Inflammatory macrophage treated with lipopolysaccharide for 1 hour (primary cell): ENCODE data around the gene VPS13D.
"Not testable (repeated sequence)": the region's sequence is repeated elsewhere in the genome, so short reads cannot be mapped to it uniquely, and the experiment has no call there.

Experiments used
- DNase-seq, 2 donors: peaks; one replicate each; pipeline ENCODE4 v3.0.0-alpha.2; 2020 to 2022

Gene VPS13D

GRCh38 chr1:12499539-12500240 lies 269.9 kb downstream of the VPS13D start:
- DNase-seq: no peak

DNA sequence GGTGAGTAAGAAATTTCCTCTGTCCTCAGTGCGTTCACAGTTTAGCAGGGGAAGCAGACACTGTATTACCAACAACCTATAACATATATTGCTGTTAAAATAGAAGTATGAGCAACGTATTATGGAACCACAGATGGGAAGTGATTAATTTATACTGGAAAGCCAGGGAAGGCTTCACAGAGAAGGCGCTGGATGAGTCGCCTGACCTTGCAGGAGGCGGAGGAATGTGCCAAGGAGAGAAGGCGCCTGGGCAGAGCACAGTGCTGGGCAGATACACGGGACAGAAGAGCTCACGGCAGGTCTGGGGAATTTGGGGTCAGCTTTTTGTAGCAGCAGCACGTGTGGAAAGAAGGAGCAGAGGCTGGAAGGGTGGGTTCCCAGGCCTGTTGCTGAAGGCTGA lies 271.8 kb downstream of the VPS13D start:
- no peak for DNase-seq

GRCh38 chr1:12502336-12503109 lies 272.7 kb downstream of the VPS13D start:
- no peak for DNase-seq

DNA sequence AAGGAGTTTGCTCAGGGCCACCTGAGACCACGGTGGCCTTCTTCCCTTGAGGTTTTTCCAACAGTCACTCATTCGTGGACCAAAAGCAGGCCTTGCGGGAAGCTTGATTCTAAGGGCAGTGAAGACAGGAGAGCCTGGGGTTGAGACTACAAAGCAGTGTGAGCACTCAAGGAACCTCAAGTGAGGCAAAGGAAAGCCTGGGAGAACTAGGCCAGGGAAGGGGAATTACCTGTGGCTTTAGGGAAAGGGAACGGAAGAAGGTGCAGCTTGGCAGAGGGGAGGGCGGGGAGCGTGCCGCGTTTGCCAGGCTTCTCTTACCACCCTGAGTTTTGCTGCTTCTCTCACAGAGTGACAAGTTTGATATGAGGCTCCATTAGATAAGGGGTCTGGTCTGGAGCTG lies 273.9 kb downstream of the VPS13D start:
- no peak for DNase-seq

- DNase-seq: no peak
Measured at GRCh38 chr1:12504601-12505000, 274.8 kb downstream of the VPS13D start.

GRCh38 chr1:12505231-12505630 lies 275.4 kb downstream of the VPS13D start:
- no peak for DNase-seq

DNA sequence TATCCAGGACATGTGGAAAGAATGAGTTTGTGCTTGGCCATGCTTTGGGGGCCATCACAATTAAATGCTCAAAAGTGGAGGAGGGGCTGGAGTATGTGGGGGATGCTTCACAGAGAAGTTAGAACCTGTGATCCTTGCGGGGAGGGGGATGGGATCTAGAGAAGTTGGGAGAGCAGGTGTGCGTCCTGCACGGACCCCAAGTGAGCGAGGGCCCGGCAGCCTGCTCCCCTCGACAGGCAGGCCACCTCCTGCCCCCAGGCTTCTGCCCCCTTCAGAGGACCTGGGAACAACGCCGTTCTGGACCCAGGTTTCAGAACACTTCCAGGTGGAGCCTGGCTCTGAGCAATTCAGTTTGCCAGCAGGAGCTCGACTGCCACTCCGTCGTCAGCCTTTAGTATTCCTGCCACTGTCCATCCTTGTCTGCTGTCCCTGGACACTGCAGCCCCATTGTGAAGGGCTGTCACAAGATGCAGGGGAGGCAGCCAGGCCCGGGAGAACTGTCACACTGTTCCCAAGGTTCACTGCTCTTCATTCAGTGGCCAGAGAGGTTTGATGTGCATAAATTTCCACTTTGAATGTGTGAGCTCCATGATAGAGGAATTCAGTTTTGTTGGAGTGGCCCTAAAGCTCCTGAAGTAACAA lies 275.9 kb downstream of the VPS13D start:
- no peak for DNase-seq

DNA sequence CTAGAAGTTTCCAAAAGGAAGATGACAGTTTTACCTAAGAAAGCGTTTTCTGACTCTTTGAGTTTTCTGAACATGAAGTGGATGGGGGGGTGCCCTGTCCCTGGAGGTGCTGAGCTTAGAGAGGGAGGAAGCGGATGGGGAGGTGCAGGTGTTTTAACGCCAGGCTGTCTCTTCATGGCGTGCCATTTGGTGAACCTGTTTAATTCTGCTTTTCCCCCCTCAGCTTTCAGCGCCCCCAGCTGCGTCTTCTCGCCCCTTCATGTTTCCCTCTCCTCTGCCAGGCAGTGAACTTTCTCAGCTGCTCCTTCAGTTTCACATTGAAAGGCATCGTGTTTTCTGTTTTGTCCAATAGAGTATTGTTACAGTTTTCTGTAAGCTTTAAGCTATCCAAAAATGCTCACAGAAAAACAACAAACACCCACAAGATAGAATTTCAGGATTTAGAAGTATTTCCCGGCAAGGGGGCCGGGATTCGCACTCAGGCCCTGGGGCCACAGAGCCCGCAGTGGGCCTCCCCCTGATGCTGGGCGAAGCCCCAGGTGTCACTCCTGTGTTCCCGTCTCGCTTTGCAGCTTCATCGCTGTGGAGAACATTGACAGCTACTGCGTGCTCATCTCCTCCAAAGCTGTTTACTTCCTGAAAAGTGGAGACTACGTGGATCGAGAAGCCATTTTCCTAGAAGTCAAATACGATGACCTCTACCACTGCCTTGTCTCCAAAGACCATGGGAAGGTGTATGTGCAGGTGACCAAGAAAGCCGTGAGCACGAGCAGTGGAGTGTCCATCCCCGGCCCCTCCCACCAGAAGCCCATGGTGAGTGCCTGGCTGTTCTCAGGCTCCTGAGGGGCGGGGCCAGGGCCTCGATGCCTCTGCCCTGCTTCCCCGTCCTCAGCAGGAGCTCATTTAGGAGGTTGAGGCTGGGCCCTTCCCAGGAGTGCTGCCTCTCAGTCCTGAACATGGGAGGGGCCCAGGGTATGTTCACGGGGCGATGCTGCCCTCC lies 276.8 kb downstream of the VPS13D start:
- no peak for DNase-seq

DNA sequence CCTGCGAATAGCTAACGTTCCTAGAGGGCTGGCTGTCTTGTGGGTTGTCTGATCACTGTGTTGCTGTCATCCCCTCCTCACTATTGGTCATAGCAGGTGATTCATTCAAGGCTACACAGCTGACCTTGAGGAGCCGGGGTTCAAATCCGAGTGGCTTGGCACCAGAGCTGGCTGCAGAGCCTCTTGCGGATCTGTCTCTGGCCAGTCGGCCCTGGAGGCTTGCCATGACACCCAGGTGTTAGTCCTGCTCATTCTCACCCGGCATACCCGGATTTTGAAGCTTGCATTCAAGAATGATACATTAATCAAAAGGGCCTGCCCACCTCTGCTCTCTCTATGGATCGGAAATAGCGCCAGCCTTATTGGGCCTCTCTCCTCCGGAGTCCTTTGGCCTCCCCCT lies 277.8 kb downstream of the VPS13D start:
- no peak for DNase-seq

DNA sequence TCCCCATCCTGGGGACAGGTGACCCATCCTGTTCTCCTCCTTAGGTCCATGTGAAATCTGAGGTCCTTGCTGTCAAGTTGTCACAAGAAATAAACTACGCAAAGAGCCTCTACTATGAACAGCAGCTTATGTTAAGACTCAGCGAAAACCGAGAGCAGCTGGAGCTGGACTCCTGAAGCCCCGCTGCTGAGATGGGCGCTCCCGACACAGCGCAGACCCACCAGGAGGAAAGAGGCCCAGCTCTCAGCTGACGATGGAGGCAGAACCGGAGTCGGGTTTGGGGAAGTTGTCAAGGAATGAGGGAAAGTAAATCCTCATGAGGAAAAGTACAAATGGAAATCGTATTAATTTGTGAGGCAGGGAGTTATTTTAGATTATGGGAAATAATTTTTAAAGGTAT lies 279.0 kb downstream of the VPS13D start:
- no peak for DNase-seq

DNA sequence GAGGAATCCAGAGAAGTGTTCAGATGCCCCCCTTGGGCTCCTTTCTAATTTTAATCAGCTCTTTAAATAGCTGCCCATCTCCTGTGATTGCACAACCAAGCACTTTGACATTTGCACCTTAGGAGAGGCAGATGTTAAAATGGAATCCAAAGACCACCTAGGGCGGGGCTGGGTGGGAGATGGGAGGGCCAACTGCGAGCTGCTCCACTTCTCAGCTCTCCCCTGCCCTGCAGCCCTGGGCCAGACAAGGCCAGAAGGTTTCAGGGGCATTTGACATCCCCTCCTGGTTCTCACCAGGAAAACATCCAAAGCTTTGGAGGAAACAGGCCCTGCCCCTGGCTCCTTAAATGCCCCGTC lies 281.3 kb downstream of the VPS13D start:
- no peak for DNase-seq

- DNase-seq: no peak
Measured at GRCh38 chr1:12511516-12512468, 282.0 kb downstream of the VPS13D start.

- DNase-seq: no peak
Measured at GRCh38 chr1:12513181-12513580, 283.4 kb downstream of the VPS13D start.

GRCh38 chr1:12514590-12514989 lies 284.8 kb downstream of the VPS13D start:
- DNase-seq: no peak

DNA sequence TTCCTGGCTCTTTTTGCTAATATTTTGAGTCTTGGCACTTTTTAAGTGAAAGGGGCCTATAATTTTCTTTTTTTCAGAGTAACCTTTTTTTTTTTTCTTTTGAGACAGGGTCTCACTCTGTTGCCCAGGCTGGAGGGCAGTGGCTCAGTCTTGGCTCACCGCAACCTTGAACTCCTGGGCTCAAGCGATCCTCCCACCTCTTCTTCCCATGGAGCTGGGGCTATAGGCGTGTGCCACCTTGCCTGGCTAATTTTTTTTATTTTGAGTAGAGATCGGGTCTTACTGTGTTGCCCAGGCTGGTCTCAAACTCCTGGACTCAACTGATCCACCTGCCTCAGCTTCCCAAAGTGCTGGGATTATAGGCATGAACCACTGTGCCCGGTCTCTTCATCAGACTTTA lies 285.4 kb downstream of the VPS13D start:
- DNase-seq: no peak

GRCh38 chr1:12516741-12517140 lies 286.9 kb downstream of the VPS13D start:
- DNase-seq: no peak

GRCh38 chr1:12518931-12519692 lies 289.3 kb downstream of the VPS13D start:
- DNase-seq: no peak

DNA sequence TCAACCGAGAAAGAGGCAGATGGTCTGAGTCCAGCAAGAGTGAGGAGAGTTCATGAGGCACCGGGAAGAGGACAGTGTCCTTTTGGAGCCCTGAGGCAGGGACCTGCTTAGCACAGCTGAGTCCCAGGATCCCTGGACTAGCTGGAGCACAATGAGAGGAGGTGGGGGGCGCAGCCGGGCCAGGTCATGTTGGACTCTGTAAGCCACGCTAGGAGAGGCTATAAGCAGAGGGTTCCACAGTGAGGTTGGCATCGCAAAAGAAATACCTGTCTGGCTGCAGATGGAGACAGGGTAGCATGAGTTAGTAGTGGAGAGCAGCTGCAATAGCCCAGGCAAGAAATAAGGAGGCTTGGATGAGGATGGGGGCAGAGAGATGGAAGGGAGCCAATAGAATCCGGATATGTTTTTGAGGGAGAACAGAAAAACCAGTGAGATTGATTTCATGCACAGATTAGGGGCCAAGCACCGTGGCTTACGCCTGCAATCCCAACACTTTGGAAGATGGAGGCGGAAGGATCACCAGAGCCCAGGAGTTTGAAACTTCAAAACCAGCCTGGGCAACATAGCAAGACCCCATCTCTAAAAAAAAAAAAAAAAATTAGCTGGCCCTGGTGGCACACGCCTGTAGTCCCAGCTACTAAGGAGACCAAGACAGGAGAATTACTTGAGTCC lies 290.0 kb downstream of the VPS13D start:
- no peak for DNase-seq

- DNase-seq: no peak
Measured at GRCh38 chr1:12521096-12521495, 291.3 kb downstream of the VPS13D start.

GRCh38 chr1:12522780-12523179 lies 292.9 kb downstream of the VPS13D start:
- not testable (repeated sequence) for DNase-seq
